ENCODE data around the gene EMILIN2. TPM values are rescaled to one million over a fixed set of nuclear protein-coding genes. Genes with fewer than 3 reads are reported as not detected.

EMILIN2 gene
- total and polyA plus RNA-seq, 2 of the 8 experiments (the other 6 are each of a cell fraction or from before 2014, with no cell fraction given), result 6.0 to 7.5 TPM

DNA sequence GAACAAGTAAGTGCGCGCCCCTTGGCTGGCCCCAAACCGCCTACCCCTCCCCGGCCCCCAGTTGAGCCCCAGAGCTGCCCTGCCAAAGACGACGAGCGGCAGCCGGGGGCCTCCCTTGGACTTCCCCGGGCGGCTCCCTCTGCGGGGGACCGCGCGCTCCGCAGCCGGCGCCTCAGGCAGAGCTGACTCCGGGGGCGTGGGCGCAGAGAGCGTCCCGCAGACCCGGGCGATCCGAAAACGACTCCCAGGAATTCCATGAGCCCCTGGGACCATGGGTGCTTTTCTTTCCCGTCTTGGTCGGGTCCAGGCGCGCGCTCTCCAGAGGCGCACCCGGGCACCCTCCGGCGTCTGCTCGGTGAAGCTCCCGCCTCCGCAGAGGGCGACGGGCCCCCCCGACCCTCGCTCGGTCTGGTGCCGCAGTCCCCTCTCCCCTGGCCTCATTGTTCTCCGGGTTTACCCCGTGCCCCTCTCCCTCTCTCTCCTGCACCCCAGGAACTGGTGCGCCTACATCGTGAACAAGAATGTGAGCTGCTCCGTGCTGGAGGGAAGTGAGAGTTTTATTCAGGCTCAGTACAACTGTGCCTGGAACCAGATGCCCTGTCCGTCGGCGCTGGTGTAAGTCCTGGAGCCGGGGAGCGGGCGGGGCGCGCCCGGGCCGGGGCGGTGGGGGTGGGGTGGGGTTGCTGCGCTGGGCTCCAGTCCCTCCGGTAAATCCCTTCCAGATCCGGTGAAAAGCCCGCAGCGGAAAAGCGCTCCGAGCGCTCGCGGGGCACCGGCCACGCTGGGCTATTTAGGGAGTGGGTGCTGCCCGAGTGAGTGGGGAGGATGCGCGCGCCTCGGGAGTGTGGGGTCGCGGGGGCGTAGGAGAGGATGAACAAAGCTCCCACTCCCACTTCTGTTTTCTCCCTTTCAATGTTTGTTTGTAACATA is 776 bp downstream of the EMILIN2 start (continued):
- TF ChIP-seq BACH1 (IDR thresholded peaks at IDR 0.05; ENCODE audit: low read length) (no peak), SP4 (IDR thresholded peaks at IDR 0.05; ENCODE audit: low read length) (no peak), GABPA (IDR thresholded peaks at IDR 0.05; ENCODE audit: borderline replicate concordance, insufficient read depth, low read length) (no peak), SIRT6 (IDR thresholded peaks at IDR 0.05; ENCODE audit: low read length) (no peak), SP2 (IDR thresholded peaks at IDR 0.05; ENCODE audit: low read length) (no peak), KDM1A (IDR thresholded peaks at IDR 0.05; ENCODE audit: borderline replicate concordance, low read length) (no peak)
